Nephron (organoid): ENCODE results near the gene TBX18.

Experiments used
- H3K27ac Mint-ChIP-seq, 3 experiments: 2 replicates each; pipeline ENCODE4 v1.8.0; 2020; ENCODE audit warnings: mixed read lengths in 3 of 3, mild to moderate bottlenecking in 2 of 3, moderate library complexity in 1 of 3
- H3K27me3 Mint-ChIP-seq: 2 replicates; pipeline ENCODE4 v1.8.0; 2021; ENCODE audit warnings: low read depth, mild to moderate bottlenecking, moderate library complexity, mixed read lengths
- H3K36me3 Mint-ChIP-seq: 2 replicates; pipeline ENCODE4 v1.8.0; 2020; ENCODE audit warnings: low read depth, mixed read lengths
- H3K4me1 Mint-ChIP-seq: 2 replicates; pipeline ENCODE4 v1.8.0; 2020; ENCODE audit warnings: mixed read lengths
- H3K4me3 Mint-ChIP-seq, 3 experiments: 2 replicates each; pipeline ENCODE4 v1.8.0; 2020; ENCODE audit warnings: mild to moderate bottlenecking in 3 of 3, mixed read lengths in 3 of 3, moderate library complexity in 2 of 3
- H3K9me3 Mint-ChIP-seq: 2 replicates; pipeline ENCODE4 v1.8.0; 2020; ENCODE audit warnings: mixed read lengths
- CTCF ChIP-seq, 3 experiments: fragments of 200-600 bp; sonication (generic); IDR thresholded peaks; one replicate each; pipeline ENCODE4 v1.5.0; 2021; ENCODE audit warnings: antibody characterized with exemption in 3 of 3; ENCODE audit not compliant: unreplicated experiment in 3 of 3

TBX18 gene

DNA sequence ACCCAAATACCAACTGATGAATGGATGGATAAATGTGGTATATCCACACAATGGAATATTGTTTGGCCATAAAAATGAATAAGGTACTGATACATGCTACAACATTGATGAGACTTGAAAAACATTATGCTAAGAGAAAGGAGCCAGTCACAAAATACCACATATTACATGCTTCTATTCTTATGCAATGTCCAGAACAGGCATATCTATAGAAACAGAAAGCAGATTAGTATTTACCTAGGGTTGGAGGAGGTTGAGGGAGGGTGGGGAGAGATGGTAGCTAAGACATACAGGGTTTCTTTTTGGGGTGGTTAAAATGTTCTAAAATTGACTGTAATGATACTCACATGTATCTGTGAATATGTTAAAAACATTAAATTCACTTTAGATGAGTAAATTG is 24.8 kb upstream of the TBX18 start:
- Mint-ChIP-seq H3K4me3 (no peak overlapping the region), H3K4me1 (no peaks in the 10 kb centered on the region), H3K27ac (no peak overlapping the region), H3K36me3 (no peaks in the 10 kb centered on the region), H3K9me3 (peaks cover 5% of the 10 kb centered on the region), H3K27me3 (peaks cover 16% of the 10 kb centered on the region)
- no peak for TF ChIP-seq CTCF (IDR thresholded peaks at IDR 0.05; ENCODE audit: unreplicated experiment in 3 of 3)

DNA sequence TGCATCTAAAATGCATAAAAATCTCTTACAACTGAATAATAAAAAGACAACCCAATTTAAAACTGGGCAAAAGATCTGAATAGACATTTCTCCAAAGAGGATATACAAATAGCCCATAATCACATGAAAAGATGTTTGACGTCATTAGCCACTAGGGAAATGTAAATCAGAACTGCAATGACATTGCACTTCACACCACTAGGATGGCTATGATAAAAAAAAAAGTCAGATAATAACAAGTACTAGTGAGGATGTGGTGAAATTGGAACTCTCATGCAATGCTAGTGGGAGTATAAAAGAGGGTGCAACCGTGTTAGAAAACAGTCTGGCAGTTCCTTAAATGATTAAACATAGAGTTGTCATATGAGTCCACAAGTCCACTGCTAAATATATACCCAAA is 24.3 kb upstream of the TBX18 start:
- Mint-ChIP-seq H3K36me3 (no peaks in the 10 kb centered on the region), H3K4me1 (no peaks in the 10 kb centered on the region), H3K4me3 (no peak overlapping the region), H3K27me3 (peaks cover 21% of the 10 kb centered on the region), H3K27ac (no peak overlapping the region), H3K9me3 (peaks cover 2% of the 10 kb centered on the region)
- TF ChIP-seq CTCF (IDR thresholded peaks at IDR 0.05; ENCODE audit: unreplicated experiment in 3 of 3): no peak

DNA sequence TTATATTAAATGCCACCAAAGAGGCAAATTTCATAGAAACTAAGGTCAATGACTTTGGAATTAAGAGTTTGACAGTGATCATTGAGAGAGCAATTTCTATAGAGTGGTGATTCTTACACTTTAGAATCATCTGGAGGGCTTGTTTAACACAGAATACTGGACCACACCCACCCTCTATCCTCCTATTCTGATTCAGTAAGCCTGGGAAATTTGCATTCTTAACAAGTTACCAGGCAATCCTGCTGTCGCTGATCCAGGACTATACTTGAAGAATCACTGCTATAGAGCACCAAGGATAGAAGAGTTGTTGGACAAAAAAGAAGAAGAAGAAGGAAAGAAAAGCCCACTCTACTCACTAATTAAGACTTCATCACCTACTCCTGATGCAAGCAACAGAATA is 21.3 kb upstream of the TBX18 start:
- H3K4me1 Mint-ChIP-seq: no peaks in the 10 kb centered on the region
- H3K4me3 Mint-ChIP-seq: no peak overlapping the region
- no peaks in the 10 kb centered on the region for H3K9me3 Mint-ChIP-seq
- peaks cover 36% of the 10 kb centered on the region for H3K27me3 Mint-ChIP-seq
- no peaks in the 10 kb centered on the region for H3K36me3 Mint-ChIP-seq
- no peak for TF ChIP-seq CTCF (IDR thresholded peaks at IDR 0.05; ENCODE audit: unreplicated experiment in 3 of 3)
- no peak overlapping the region for H3K27ac Mint-ChIP-seq

DNA sequence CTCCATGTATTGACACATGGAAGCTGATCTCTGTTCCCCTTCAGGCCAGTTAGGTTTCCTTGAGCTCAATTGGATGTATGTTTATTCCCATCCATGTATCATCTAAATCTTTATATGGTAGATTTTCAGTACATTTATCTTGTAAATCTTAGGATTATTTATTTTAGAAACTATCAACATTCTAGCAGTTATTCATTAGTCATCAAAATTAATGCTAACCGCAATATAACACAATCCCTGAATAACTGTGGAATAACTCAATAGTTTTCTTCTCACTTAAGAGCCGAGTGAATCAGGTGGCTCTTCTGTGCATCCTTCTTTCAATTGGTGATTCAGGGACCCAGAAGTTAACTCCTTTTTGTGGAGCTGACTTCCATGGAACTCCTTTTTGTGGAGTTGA is 15.5 kb upstream of the TBX18 start:
- Mint-ChIP-seq H3K27ac (no peak overlapping the region), H3K36me3 (no peaks in the 10 kb centered on the region), H3K9me3 (no peaks in the 10 kb centered on the region), H3K4me3 (no peak overlapping the region), H3K27me3 (peaks cover 77% of the 10 kb centered on the region), H3K4me1 (peaks cover 17% of the 10 kb centered on the region)
- TF ChIP-seq CTCF (IDR thresholded peaks at IDR 0.05; ENCODE audit: unreplicated experiment in 3 of 3): no peak

GRCh38 chr6:84779380-84779779 is 15.0 kb upstream of the TBX18 start:
- no peak overlapping the region for H3K4me3 Mint-ChIP-seq
- peaks cover 79% of the 10 kb centered on the region for H3K27me3 Mint-ChIP-seq
- H3K27ac Mint-ChIP-seq: no peak overlapping the region
- TF ChIP-seq CTCF (IDR thresholded peaks at IDR 0.05; ENCODE audit: unreplicated experiment in 3 of 3): no peak
- H3K9me3 Mint-ChIP-seq: no peaks in the 10 kb centered on the region
- peaks cover 18% of the 10 kb centered on the region for H3K4me1 Mint-ChIP-seq
- H3K36me3 Mint-ChIP-seq: no peaks in the 10 kb centered on the region

- no peaks in the 10 kb centered on the region for H3K36me3 Mint-ChIP-seq
- H3K27ac Mint-ChIP-seq: no peak overlapping the region
- TF ChIP-seq CTCF (IDR thresholded peaks at IDR 0.05; ENCODE audit: unreplicated experiment in 3 of 3): no peak
- H3K27me3 Mint-ChIP-seq: peaks cover 84% of the 10 kb centered on the region
- H3K9me3 Mint-ChIP-seq: no peaks in the 10 kb centered on the region
- peaks cover 18% of the 10 kb centered on the region for H3K4me1 Mint-ChIP-seq
- H3K4me3 Mint-ChIP-seq: no peak overlapping the region
Measured at GRCh38 chr6:84777888-84778287, 13.5 kb upstream of the TBX18 start.
